HG03378 (cell line): ENCODE data around the gene SLC44A1.
A peak's percentile ranks its signal among the peaks of the same experiment; 100 is the strongest.

Experiments
- ATAC-seq: cut with Tn5 transposase; IDR thresholded peaks from one replicate; pipeline ENCODE4 v1.9.1; 2021; ENCODE audit warnings: mild to moderate bottlenecking, moderate library complexity; ENCODE audit not compliant: unreplicated experiment

The SLC44A1 gene

DNA sequence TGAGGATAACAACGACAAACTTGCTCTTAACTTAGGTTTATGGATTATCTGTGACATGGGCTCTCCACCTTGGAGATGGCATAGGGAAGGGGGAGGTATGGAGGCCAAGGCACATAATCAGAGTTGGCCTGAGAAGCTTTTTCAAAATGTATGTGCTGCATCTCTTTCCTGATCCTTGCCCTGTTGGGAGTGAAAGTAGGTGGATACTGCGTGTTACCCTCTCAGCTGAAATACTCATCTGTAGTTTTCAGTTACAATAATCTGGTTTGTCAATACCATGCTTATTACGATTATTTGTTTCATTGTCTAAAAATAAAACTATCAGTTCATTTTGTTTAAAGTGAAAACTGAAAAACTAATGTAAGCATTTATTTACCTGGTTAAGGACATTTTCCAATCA lies 86.7 kb downstream of the SLC44A1 start:
- peak; percentile 29 for ATAC-seq

DNA sequence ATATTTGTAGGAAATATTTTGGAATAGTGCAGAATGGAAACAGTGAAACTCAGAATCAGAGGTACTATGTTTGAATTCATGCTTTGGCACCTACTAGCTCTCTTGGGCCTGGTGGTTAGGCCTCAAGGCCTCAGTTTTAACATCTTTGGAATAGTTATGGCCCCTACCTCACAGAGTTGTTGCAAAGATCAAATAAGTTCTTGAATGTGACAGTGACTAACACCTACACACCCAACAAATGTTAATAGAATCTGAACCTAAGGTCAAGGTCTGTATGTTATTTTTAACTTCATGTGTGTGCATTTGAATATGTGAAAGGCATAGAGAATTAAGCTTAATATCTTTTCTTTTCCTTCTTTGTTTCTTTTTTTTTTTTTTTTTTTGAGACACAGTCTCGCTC lies 87.3 kb downstream of the SLC44A1 start:
- no peak for ATAC-seq

DNA sequence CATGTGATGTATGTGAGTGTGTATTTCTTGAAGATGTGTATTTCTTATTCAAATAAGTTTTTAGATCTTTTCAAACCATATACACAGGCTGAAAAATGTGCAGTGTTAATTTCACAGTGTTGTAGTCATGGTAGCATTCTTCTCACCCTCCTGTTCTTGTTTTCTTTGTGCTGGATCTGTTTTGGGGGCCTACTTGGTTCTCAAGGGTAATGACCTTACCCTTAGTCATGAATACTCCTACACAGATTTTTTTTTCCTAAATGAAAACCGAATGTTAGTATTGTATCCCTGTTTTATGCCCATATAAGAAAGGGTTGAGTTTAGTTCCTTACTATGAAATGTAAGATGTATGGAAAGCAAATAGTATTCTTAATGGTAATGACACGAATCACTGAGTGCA lies 88.0 kb downstream of the SLC44A1 start:
- ATAC-seq: no peak

DNA sequence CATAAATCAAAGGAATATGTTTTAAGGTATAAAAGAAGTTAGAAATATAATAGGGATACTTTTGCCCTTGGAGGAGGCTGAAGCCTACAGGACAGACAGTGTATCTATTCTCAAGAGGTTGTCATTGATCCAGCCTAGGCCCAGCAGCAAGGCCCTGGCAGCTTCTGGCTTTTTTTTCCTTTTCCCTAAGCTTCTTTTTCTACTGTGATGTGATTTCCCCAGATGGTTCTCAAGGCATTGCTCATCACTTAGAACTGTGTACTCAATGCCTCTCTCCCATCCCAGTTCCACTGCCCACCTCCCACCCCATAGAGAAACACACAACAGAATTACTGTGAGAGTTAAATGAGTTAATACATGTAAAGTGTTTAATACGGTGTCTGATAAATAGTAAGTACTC lies 88.6 kb downstream of the SLC44A1 start:
- ATAC-seq: no peak

DNA sequence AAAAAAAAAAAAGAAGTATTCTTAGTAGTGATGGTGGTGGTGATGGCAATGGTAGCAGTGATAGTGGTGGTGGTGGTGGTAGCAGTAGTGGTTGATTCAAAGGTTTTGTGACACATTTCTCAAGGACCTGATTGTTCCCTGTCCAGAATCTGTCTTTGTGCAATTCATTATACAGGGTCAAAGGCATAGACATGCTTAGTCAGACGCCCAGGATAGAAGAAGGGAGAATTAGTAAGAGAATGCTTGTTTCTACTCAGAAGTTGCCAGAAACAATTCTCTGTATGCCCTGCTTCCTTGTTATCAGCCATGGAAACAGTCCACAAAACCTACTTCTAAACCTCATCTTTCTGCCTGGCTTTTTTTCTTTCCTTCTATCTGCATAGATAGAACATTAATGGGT lies 89.4 kb downstream of the SLC44A1 start:
- ATAC-seq: no peak

- no peak for ATAC-seq
Observed at GRCh38 chr9:105338308-105338707, 93.9 kb downstream of the SLC44A1 start.

GRCh38 chr9:105339849-105340248 lies 95.4 kb downstream of the SLC44A1 start:
- ATAC-seq: peak; percentile 50

DNA sequence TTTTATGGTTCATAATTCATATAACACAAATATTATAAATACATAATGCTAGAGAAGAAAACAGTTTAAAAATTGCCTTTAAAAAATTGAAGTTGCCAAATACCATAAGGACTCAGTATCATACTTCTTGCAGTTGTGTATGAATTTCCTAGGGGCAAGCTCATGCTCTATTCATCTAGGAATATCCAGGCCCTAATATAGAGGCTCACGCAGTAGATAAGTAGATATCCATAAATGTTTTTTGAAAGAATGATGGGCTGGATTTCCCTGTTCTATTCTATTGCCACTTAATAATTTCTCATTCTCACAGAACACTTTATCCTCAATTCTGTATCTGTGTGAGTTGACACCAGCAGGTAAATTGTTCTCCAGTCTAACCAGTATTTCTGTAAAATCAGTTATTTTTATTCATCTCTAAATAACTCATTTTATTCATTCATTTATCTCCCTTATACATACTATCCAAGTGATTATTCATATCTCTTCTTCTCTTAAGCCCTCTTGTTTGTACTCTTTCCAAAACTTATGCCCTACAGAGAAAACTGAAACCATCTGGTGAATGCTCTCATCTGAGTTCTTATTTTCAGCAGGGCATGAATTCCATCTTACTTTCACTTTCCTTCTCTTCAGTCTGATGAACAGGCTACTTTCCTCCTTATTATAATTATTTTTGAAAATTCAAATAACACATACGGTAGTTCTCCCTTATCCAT lies 97.1 kb downstream of the SLC44A1 start:
- peak; percentile 80 for ATAC-seq

DNA sequence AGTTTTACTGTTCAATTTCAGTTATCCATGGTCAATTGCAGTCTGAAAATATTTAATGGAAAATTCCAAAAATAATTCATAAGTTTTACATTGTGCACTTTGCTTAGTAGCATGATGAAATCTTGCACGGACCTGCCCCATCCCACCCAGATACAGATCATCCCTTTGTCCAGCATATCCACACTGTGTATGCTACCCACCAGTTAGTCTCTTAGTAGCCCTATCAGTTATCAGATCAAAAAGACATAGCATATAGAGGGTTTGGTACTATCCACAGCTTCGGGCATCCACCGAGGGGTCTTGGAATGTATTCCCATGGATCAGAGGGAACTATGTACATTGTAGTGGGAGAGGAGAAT lies 97.7 kb downstream of the SLC44A1 start:
- ATAC-seq: no peak

DNA sequence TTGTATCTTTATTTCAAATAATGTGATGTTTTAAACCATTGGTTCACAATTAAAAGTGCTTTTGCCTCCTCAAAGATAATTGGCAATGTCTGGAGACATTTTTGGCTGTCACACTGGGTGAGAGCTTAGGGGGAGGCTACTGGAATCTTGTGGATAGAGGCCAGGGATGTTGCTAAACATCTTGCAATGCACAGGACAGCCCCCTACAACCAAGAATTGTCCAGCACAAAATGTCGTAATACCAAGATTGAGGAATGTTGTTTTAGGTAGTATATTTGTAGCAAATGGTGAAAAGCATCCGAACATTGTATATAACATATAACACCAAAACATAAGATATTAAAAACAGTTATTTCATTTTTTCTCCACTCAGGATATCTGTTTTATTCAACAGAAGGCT lies 99.8 kb downstream of the SLC44A1 start:
- no peak for ATAC-seq

- ATAC-seq: no peak
Observed at GRCh38 chr9:105345626-105346025, 101.2 kb downstream of the SLC44A1 start.

GRCh38 chr9:105346273-105346672 lies 101.8 kb downstream of the SLC44A1 start:
- ATAC-seq: no peak

- ATAC-seq: no peak
Observed at GRCh38 chr9:105354448-105354847, 110.0 kb downstream of the SLC44A1 start.

DNA sequence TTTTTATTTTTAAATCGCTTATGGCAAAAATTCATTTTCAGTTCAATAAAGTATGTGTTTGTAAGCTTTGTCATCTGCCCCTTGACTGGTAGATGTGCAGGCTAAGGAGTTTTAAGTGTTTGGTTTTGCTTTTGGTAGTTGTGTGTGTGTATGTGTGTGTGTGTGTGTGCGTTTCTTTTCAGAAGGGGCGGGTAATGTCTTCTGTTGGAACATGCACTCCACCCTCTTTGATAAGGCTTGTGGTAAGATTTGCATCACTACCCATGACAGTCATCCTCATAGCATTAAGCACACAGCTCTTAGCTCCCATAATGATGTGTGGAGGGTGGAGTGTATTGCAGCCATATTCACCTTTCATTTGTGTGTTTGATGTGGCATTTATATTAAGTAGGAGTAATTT lies 111.3 kb downstream of the SLC44A1 start:
- ATAC-seq: peak; percentile 65

DNA sequence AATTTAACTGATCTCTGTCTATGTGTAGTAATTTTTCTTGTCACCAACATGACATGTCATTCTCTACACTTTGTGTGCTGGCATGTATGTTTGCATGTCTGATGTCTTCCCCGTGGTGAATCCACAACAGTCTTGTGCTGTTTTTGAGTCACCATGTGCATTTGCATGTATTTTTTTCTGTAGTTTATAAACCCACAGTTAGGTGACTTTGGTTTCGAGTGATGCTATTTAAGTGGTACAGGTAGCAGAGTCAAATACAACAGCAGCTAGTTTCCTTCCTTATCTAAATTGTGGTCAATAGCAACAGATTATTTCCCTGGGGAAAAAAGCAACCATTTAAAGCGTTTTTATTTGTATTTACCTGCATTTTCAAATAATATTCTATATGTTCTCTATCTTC lies 113.5 kb downstream of the SLC44A1 start:
- peak; percentile 96 for ATAC-seq

DNA sequence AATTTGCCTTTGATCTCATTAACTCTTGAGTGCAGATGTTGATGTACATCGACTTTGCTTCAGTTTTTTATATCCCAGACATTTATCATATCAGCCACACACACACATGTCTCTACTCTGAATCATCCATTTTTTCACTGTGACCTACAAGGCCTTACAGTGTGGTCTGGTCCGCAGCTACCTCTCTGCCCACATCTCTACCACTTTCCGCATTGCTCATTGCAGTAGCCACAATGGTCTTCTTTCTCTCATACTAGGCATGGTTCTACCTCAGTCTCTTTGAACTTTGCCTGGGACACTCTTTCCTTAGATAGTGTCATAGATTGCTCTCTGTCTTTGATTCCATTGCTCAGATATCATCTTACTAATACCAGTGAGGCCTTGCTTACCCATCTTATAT lies 115.4 kb downstream of the SLC44A1 start:
- ATAC-seq: no peak

DNA sequence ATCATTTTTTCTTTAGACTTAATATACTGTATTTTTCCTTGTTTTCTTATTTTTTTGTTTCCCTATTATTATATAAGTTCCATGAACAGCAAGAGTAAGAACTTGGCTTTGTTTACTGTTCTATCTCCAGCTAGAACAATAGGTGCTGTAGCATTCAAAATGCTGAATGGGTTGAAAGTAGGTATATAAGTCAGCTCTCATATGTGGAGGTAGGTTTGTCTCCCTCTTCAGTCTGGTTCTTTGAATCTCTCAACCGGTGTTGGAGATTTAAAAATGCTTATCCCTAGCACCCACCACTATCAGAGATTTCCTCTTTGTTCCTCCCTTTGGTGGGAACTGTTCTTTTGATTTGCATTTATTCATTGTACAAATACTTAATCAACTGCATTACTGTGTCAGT lies 115.9 kb downstream of the SLC44A1 start:
- ATAC-seq: no peak

GRCh38 chr9:105361873-105362272 lies 117.4 kb downstream of the SLC44A1 start:
- no peak for ATAC-seq

DNA sequence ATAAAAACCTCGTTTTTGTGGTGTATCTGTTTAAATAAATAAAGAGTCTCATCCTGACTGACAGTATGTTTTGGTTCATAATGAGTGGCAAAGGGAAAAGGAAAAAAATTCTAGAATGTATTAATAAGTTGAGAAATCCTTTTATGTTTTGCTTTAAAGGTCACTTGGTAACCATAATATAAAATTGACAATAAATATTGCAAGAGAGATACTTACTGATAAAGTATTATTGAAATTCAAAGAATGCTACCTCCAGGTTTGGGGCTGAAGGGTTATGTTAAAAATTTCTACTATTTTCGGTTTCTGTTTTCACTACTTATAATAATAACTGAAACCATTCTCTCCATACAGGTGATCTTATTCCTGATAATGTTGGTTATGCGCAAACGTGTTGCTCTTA lies 118.0 kb downstream of the SLC44A1 start:
- ATAC-seq: no peak

GRCh38 chr9:105363837-105364236 lies 119.4 kb downstream of the SLC44A1 start:
- no peak for ATAC-seq

DNA sequence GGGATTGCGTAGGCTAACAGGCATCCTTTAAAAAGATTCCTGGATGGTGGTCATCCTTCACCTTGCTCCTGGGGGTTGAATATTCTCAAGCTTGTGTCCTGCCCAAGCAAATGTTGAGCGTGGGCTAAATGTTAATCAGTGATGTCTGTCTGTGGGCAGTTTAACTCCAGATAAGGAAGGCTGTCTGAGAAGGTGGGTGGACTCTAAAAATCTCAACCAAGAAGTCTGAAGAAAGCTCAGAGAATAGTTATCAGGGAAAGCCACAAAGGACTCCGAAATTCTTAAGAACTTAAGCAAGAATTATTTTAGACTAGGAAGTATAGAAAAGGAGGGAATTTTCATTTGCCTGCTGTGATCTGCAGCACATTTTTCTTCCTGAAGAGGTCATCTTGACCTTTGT lies 125.5 kb downstream of the SLC44A1 start:
- no peak for ATAC-seq

GRCh38 chr9:105373723-105374122 lies 129.3 kb downstream of the SLC44A1 start:
- ATAC-seq: no peak

DNA sequence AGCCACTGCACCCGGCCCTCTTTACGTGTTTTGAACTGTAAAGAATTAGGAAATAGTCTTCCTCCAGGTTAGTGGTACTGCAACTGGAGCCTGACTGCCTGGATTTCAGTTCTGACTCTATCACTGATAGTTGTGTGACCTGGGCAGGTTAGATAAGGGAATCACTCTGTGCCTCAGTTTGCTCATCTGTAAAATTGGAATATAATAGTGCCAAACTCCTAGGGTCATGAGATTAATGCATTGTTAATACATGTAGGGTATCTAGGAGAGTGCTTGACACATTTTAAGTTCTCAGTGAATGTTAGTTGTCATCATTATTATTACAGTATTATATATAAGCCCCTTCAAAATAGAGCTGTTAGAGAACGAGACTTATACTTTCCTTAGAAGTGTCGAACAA lies 130.9 kb downstream of the SLC44A1 start:
- ATAC-seq: no peak
